ENCODE measurements around the gene NEURL3. TPM values are rescaled to one million over a fixed set of nuclear protein-coding genes. Genes with fewer than 3 reads are reported as not detected.

NEURL3 gene
- total and polyA plus RNA-seq, 2 of the 4 experiments (the other 2 are of a cell fraction): not detected

- H3K4me2 ChIP-seq (ENCODE audit: low read depth, low read length): peak overlapping the region; percentile 53; the same call in 1 of the 2 replicates
Measured at GRCh38 chr2:96470636-96471035, 34.5 kb downstream of the NEURL3 start.

More at GRCh38 chr2:96470636-96471035, 34.5 kb downstream of the NEURL3 start:
- intact Hi-C loops (cut with micrococcal nuclease): loop anchor here (1.0 kb wide), 1 partner anchor 39 kb away; no protein-coding TSS in a partner anchor
- no peak overlapping the region for H3K18ac ChIP-seq (ENCODE audit: low read depth, low read length)
- CTCF ChIA-PET: interaction anchor here (0.8 kb wide), 1 partner anchor 39 kb away, joined by 3 read pairs; no protein-coding TSS in a partner anchor
- H2BK120ac ChIP-seq (ENCODE audit: low read depth, low read length): no peak overlapping the region
- no peaks in the 10 kb centered on the region for H3K9me3 ChIP-seq (ENCODE audit: control insufficient read depth, insufficient read depth, low read length)
- BruUV-seq (replicated peaks): no TSS peak
- no peak overlapping the region for H3K4ac ChIP-seq (ENCODE audit: low read depth, low read length)
- H3K4me1 ChIP-seq (ENCODE audit: control insufficient read depth, insufficient read depth, low read length): no peaks in the 10 kb centered on the region; the same call in 1 of the 2 replicates
- POLR2A ChIA-PET (ENCODE audit: unreplicated experiment): no interaction called here
- peak; percentile 8 for DNase-seq
- H2BK15ac ChIP-seq (ENCODE audit: low read depth, low read length): no peak overlapping the region
- H4K91ac ChIP-seq (ENCODE audit: insufficient read depth, low read depth, low read length): no peak overlapping the region
- H3K23ac ChIP-seq (ENCODE audit: low read depth, low read length): no peak overlapping the region
- no peak overlapping the region for H3K9ac ChIP-seq (ENCODE audit: low read depth, low read length)
- no peaks in the 10 kb centered on the region for H3K36me3 ChIP-seq (ENCODE audit: control insufficient read depth, insufficient read depth, low read length)
- H3K79me1 ChIP-seq (ENCODE audit: low read depth in 1 of 2, low read length in 2 of 2): no peaks in the 10 kb centered on the region
- no peak overlapping the region for H2BK5ac ChIP-seq (ENCODE audit: low read depth, low read length, poor library complexity, severe bottlenecking)
- H4K8ac ChIP-seq (ENCODE audit: low read depth in 2 of 2, low read length in 2 of 2): no peak overlapping the region
- dilution Hi-C loops (cut with HindIII; ENCODE audit: low sequenced_read_pairs, unreplicated experiment): no loop called here
- no peak overlapping the region; the same call in 1 of the 2 replicates for H3K4me3 ChIP-seq (ENCODE audit: insufficient read depth, low read depth, low read length)
- H3K27me3 ChIP-seq (ENCODE audit: control insufficient read depth, insufficient read depth, low read length): peaks cover 19% of the 10 kb centered on the region
- H2AK9ac ChIP-seq (replicated peaks; ENCODE audit: low read depth, low read length, poor library complexity): no peak overlapping the region
- H2BK20ac ChIP-seq (ENCODE audit: low read depth, low read length): no peak overlapping the region
- no peak overlapping the region for H3K56ac ChIP-seq (ENCODE audit: extremely low read depth, insufficient read depth, low read length)
- peak overlapping the region; percentile 67 for H2AFZ ChIP-seq (replicated peaks; ENCODE audit: low read length, poor library complexity)
- TF ChIP-seq RAD21 (IDR thresholded peaks at IDR 0.05; ENCODE audit: low read length) (peak; percentile 42), SMC3 (IDR thresholded peaks at IDR 0.05; ENCODE audit: low read depth, low read length) (peak; percentile 43; the same call in 1 of the 2 replicates), MAFK (IDR thresholded peaks at IDR 0.05; ENCODE audit: low read depth, low read length) (no peak), CTCF (conservative IDR thresholded peaks at IDR 0.05; ENCODE audit: low read depth, low read length) (peak; percentile 51), CEBPB (IDR thresholded peaks at IDR 0.05; ENCODE audit: low read depth, low read length) (no peak), BHLHE40 (IDR thresholded peaks at IDR 0.05; ENCODE audit: low read depth, low read length) (no peak), CHD1 (IDR thresholded peaks at IDR 0.05; ENCODE audit: low read depth, low read length) (no peak), FOS (IDR thresholded peaks at IDR 0.05; ENCODE audit: low read depth, low read length) (no peak), RFX5 (IDR thresholded peaks at IDR 0.05; ENCODE audit: low read depth, low read length) (no peak), POLR2A (IDR thresholded peaks at IDR 0.05; ENCODE audit: low read depth, low read length) (no peak), NFE2L2 (IDR thresholded peaks at IDR 0.05; ENCODE audit: low read depth, low read length) (no peak), MXI1 (IDR thresholded peaks at IDR 0.05; ENCODE audit: borderline replicate concordance, low read depth, low read length) (no peak), RCOR1 (IDR thresholded peaks at IDR 0.05; ENCODE audit: insufficient replicate concordance, low read length) (no peak)
- TF ChIP-seq, protein P1, sequence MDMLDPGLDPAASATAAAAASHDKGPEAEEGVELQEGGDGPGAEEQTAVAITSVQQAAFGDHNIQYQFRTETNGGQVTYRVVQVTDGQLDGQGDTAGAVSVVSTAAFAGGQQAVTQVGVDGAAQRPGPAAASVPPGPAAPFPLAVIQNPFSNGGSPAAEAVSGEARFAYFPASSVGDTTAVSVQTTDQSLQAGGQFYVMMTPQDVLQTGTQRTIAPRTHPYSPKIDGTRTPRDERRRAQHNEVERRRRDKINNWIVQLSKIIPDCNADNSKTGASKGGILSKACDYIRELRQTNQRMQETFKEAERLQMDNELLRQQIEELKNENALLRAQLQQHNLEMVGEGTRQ (IDR thresholded peaks at IDR 0.05; ENCODE audit: low read depth, low read length): no peak
- in situ Hi-C loops (cut with MboI; ENCODE audit: low sequenced_read_pairs): no loop called here
- no peak overlapping the region for H3K14ac ChIP-seq (replicated peaks; ENCODE audit: low read depth, low read length)
- no peaks in the 10 kb centered on the region for H3K9me1 ChIP-seq (ENCODE audit: insufficient read depth, low read length)
- no peak overlapping the region for H3K27ac ChIP-seq (ENCODE audit: insufficient read depth, low read length)
- no peaks in the 10 kb centered on the region for H4K20me1 ChIP-seq (ENCODE audit: insufficient read depth, low read length)
- H2AK5ac ChIP-seq (ENCODE audit: low read depth, low read length): no peak overlapping the region
- peak; percentile 86 for ATAC-seq (ENCODE audit: low read depth)
- 6% methylated on average over 17 of the region's 25 CpGs; no CpG with 5 or more reads in 1 of the 2 experiments for WGBS, 2 experiments (ENCODE audit: extremely low coverage in 2 of 2, insufficient read length in 1 of 2)
- no peak overlapping the region for H4K5ac ChIP-seq (ENCODE audit: low read depth, low read length)
